HG03045 (cell line): ENCODE measurements around the gene TSC1.

ENCODE experiments used
- ATAC-seq: cut with Tn5 transposase; IDR thresholded peaks from one replicate; pipeline ENCODE4 v1.9.1; 2021; ENCODE audit warnings: mild to moderate bottlenecking, moderate library complexity; ENCODE audit not compliant: unreplicated experiment

The TSC1 gene

DNA sequence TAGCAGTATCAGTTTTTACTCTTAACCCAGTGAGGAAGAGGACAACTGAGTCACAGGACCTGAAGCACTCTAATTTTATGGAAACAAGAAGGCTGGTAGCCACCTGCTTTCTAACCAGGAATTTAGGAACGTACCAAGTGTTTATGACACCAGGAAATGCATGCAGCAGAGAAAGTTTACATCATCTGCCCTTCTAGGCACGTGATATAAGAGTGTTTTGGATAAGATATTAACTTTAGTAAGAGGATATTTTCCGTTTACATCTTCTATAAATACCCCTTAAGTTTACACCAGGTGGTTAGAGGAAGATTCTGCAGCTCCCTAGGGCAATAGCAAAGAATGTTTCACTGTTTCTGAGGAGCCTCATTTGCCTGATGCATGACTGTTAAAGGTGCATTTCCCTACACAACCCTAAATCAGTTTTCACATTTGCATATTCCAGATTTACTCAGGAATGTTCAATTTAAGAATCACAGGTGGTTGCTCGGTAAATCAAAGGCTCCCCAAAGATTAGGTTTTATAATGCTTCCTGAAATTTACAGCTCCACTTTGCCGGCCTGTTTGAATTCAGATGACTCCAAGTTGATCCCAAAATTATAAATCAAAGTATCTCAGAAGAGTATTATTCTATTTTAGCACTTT is 1.8 kb downstream of the TSC1 start:
- ATAC-seq = no peak

DNA sequence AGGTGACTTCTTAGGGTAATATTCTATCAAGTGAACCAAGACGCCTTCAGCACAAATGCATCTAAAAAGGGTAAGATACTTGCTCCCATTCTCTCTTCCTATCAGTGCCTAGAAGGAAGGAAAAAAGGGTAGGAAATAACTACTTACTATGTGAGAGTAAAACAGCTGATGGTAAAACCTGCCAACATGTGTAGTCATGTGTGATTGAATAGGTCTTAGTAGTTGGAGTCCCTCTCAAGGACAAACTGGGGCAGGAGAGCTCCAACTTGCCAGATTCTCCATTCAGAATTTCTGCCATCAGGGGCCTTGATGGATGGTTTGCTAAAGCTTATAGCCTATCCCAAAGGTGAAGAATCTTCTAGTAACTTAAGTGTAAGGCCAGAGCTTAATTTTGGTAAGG is 5.2 kb downstream of the TSC1 start:
- ATAC-seq = no peak

GRCh38 chr9:132937463-132937901 is 6.9 kb downstream of the TSC1 start:
- ATAC-seq = no peak

DNA sequence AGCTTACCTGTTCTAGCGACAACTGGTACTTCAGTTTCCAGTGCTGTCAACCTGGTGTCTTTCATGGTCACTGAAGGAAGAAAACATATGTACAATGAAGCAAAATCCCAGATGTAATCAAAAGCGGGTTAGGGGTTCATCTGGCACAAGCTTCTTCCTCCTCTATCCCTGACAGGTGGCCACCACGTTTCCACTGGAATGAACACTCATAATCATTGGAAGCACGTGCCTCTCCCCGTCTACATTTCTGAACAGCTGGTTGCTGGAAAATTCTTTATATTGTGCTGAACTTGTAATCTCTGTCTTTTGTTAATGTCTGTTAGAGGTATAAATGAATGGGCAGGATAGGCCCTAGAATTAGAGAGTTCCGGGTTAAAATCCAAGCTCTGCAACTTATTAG is 9.4 kb downstream of the TSC1 start:
- no peak for ATAC-seq

GRCh38 chr9:132931178-132931735 is 13.2 kb downstream of the TSC1 start:
- ATAC-seq = no peak

- no peak for ATAC-seq
Measured at GRCh38 chr9:132927704-132928103, 16.7 kb downstream of the TSC1 start.

DNA sequence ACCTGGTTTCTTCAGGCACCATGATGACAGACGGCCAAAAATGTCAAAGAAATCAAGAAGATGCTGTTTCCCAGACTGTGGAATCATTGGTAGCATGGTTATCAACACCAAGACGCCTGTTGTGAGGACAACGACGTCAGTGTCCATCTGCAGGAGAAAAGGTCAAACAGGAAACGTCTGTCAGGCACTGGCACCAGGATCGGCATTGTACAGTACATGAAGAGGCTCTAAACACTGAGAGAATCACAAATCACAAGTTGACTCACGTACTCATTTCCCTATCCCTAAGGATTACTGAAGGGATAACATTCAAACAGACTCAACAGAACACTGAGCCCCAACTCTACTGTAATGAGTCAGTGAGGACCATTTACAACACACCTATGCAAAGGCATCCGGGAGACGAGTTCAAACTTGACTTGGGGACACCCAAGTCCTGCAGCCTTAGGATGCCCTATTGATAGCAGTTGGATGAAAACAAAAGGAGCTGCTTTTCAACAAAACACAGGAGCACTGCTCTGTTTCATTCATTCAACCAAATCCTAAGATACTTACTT is 21.0 kb downstream of the TSC1 start:
- no peak for ATAC-seq

GRCh38 chr9:132919614-132920268 is 24.7 kb downstream of the TSC1 start:
- no peak for ATAC-seq

GRCh38 chr9:132914924-132915323 is 29.5 kb downstream of the TSC1 start:
- ATAC-seq = no peak

DNA sequence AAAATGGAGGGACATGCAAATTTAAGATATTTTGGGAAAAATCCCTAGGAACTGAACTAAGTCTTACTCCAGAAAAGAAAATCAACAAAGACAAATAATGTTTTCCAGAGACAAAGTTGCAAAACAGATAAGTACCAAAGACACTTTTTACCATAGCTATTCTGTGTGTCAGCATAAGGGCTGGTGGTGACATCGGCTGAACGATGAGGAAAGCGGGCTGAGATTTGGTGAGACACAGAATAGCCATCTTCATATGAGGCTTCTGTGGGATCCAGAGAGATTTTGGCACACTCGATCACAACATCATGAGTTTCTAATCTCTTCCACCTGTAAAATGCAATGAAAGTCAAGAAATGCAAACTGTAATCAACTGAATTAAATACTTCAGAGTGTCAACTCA is 32.3 kb downstream of the TSC1 start:
- no peak for ATAC-seq

DNA sequence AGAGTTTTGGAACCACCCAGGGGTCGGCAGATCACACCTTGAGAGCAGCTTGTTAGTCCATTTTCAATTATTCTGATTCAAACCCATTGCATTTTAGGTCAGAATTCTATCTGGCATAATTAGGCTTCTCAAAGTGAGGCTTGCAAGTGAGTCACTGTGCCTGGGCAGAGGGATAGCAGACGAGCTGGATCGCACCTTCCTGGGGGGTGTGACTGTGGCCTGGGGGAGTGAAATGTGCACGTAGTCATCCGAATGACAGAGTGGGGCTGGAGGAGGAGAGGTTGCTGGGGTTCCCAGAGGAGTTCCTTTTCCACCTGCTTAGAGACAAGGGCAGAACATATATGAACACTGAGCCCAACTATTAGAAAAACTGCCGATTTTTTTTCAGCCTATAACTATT is 34.0 kb downstream of the TSC1 start:
- no peak for ATAC-seq

GRCh38 chr9:132909311-132909710 is 35.1 kb downstream of the TSC1 start:
- no peak for ATAC-seq

DNA sequence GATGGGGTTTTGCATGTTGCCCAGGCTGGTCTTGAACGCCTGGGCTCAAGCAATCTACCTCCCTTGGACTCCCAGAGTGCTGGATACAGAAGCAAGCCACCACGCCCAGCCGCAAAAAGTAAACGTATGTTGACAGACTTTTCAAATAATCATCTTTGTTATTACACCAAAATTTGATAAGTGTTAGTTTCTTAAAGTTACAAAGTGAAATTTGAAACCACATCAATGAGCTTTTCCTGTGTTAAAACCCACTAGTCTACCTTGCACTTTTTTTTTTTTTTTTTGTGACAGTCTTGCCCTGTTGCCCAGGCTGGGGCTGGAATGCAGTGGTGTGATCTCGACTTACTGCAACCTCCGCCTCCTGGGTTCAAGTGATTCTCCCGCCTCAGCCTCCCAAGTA is 35.8 kb downstream of the TSC1 start:
- ATAC-seq = no peak

DNA sequence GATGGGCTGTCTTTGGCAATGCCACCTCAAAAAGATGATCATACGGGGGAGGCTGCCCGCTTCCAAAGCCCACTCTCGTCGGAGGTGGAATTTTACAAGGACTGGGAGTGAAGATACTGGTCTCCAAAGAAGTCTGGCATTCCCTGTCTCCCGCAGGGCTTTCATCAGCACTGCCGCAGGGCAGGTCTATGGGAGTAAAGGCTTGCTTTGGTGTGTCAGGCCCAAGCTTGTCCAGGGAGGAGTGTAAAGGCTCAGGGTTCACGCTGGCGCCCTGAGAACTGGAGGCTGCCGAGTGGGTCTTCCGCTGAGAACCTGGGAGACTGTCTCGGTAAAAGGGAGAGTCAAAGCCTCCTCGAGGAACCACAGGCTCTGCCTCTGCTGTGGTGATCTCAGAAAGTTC is 38.7 kb downstream of the TSC1 start:
- no peak for ATAC-seq

DNA sequence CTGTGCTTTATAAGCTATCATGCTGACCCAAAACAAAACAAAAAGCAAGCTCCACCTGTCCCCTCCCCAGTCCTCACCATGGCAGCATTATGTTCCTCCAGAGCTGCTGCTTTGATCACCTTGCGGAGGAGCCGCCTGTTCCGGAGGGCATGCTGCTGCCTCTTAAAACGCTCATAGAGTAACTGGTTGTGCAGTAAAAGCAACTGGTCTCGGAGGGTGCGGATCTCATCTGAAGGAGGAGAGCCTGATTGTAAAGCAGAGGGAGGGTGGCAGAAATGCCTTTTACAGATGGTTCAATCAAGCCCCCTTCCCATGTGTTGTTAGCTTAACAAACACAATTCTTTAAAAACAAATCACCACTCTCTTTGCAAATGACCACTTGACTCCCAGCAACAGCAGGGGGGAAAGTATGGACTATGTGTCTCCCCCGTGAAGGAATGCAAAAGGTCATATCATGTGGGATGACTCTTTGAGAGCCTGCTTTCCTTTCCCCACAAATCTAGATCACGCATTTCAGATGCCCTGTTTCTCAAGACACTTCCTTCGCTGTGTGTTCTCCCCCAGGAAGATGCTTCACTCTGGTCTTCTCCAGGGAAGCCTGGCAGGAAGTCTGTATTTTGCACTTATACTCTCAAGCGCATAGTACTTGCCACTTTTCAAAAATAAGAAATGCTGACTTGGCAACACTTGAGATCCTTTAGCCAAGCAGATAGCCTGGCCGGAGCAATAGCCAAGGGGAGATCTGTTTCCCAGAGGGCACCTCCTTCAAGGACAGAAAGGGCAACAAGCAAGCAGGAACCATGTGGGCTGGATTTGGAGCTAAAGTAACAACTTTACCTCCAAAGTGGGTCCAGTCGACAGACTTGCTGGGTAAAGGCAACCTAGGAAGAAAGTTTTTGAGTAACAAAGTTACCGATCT is 40.6 kb downstream of the TSC1 start:
- ATAC-seq = no peak

DNA sequence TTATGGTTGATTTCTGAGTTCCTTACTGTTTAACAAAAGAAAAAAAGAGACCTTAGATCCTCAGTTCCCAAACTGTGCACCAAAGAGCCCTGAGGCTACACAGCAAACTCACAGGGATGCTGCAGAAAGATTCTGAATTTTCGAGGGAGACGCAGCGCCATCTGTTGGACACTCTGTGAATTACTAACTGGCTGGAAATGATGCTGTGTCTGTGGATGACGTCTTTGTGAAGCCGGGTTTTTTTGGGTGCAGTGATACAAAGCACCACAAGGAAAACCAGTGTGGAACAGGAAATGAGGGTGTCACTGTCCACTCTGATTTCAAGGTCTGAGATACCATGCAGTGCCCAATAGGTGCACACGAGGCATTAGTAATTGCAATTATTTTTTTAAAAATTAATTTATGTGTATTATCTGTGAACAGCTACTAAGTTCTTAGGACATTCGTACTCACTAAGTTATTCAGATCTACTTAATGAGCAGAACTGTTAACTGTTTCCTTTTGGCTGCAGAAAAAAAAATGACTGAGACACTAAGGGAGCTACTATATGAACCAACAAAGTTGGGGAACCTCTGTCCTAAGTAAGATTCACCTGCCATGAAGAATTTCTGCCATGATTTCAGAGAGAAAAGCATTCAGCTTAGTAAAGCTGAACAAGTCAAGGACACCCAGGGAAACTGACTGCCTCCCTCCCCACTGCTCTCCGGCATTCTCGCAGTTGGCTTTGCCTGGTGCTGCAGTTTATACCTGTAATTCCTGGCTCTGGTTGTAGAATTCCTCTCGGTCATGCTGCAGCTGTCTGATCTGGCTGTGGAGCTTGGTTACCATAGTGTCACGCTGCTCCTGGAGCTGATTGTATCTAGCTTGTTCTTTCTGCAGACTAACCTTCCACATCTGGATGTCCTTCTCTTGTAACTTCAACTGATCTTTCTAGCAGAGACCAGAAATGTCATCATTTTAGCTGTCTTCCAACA is 42.3 kb downstream of the TSC1 start:
- no peak for ATAC-seq

DNA sequence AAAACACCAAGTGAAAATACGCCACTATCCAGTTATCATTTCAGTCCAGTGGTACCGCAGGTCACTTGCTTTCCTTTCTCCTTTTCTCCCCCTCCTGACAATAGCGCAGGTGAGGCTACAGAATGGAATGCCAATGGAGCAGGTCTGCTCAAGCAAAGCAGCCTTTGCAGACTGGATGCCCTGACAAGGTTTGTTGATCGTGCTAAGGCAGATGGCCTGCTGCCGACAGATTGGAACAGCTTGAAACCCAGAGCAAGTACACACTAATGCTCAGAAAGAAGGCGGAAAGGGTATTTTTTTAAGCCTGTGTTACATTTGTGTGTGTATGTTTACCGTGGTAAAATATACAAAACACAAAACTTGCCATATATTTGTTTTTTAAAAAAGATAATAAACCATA is 46.4 kb downstream of the TSC1 start:
- no peak for ATAC-seq

GRCh38 chr9:132896906-132897305 is 47.5 kb downstream of the TSC1 start:
- ATAC-seq = no peak

GRCh38 chr9:132896264-132896663 is 48.2 kb downstream of the TSC1 start:
- no peak for ATAC-seq
